Measurements from ENCODE around the gene TENM4. TPM values are rescaled to one million over a fixed set of nuclear protein-coding genes. Genes with fewer than 3 reads are reported as not detected.
A peak's percentile ranks its signal among the peaks of the same experiment; 100 is the strongest.

TENM4 gene
- total RNA-seq, 1 experiment from 2014 or later: 9.9 TPM

- Mint-ChIP-seq H3K9me3 (ENCODE audit: unreplicated experiment) (no peaks in the 10 kb centered on the region), H3K4me3 (ENCODE audit: unreplicated experiment) (no peak overlapping the region), H3K36me3 (ENCODE audit: insufficient read depth, unreplicated experiment) (no peaks in the 10 kb centered on the region), H3K4me1 (ENCODE audit: insufficient read depth, unreplicated experiment) (peaks cover 16% of the 10 kb centered on the region), H3K27me3 (ENCODE audit: insufficient read depth, unreplicated experiment) (no peaks in the 10 kb centered on the region), H3K27ac (ENCODE audit: low read depth, unreplicated experiment) (no peak overlapping the region)
- BruUV-seq (replicated peaks): no TSS peak
- TF ChIP-seq, protein P1, sequence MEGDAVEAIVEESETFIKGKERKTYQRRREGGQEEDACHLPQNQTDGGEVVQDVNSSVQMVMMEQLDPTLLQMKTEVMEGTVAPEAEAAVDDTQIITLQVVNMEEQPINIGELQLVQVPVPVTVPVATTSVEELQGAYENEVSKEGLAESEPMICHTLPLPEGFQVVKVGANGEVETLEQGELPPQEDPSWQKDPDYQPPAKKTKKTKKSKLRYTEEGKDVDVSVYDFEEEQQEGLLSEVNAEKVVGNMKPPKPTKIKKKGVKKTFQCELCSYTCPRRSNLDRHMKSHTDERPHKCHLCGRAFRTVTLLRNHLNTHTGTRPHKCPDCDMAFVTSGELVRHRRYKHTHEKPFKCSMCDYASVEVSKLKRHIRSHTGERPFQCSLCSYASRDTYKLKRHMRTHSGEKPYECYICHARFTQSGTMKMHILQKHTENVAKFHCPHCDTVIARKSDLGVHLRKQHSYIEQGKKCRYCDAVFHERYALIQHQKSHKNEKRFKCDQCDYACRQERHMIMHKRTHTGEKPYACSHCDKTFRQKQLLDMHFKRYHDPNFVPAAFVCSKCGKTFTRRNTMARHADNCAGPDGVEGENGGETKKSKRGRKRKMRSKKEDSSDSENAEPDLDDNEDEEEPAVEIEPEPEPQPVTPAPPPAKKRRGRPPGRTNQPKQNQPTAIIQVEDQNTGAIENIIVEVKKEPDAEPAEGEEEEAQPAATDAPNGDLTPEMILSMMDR (IDR thresholded peaks at IDR 0.05; ENCODE audit: unreplicated experiment): no peak
- ChIA-PET POLR2A (no interaction called here), CTCF (interaction anchor here (0.5 to 3.3 kb wide), 12 partner anchors 8 to 1069 kb away, joined by 3 to 14 read pairs (median 3); no protein-coding TSS in a partner anchor)
- peak; percentile 28 for DNase-seq (ENCODE audit: unreplicated experiment)
- intact Hi-C loops (cut with micrococcal nuclease): no loop called here
These were observed 353.4 kb downstream of the TENM4 start for GRCh38 chr11:79087238-79087960.

GRCh38 chr11:79086056-79086455, 354.8 kb downstream of the TENM4 start:
- no peaks in the 10 kb centered on the region for H3K9me3 Mint-ChIP-seq (ENCODE audit: unreplicated experiment)
- ChIA-PET CTCF (interaction anchor here (0.7 to 0.9 kb wide), 2 partner anchors 8 to 10 kb away, joined by 3 read pairs; no protein-coding TSS in a partner anchor), POLR2A (no interaction called here)
- H3K27ac Mint-ChIP-seq (ENCODE audit: low read depth, unreplicated experiment): no peak overlapping the region
- intact Hi-C loops (cut with micrococcal nuclease): no loop called here
- no peak for DNase-seq (ENCODE audit: unreplicated experiment)
- H3K36me3 Mint-ChIP-seq (ENCODE audit: insufficient read depth, unreplicated experiment): no peaks in the 10 kb centered on the region
- TF ChIP-seq, protein P1 (IDR thresholded peaks at IDR 0.05; ENCODE audit: unreplicated experiment): no peak
- no peaks in the 10 kb centered on the region for H3K27me3 Mint-ChIP-seq (ENCODE audit: insufficient read depth, unreplicated experiment)
- no TSS peak for BruUV-seq (replicated peaks)
- peaks cover 6% of the 10 kb centered on the region for H3K4me1 Mint-ChIP-seq (ENCODE audit: insufficient read depth, unreplicated experiment)
- no peak overlapping the region for H3K4me3 Mint-ChIP-seq (ENCODE audit: unreplicated experiment)

- Mint-ChIP-seq H3K4me1 (ENCODE audit: insufficient read depth, unreplicated experiment) (peaks cover 6% of the 10 kb centered on the region), H3K27me3 (ENCODE audit: insufficient read depth, unreplicated experiment) (no peaks in the 10 kb centered on the region), H3K9me3 (ENCODE audit: unreplicated experiment) (no peaks in the 10 kb centered on the region), H3K27ac (ENCODE audit: low read depth, unreplicated experiment) (no peak overlapping the region), H3K4me3 (ENCODE audit: unreplicated experiment) (no peak overlapping the region), H3K36me3 (ENCODE audit: insufficient read depth, unreplicated experiment) (no peaks in the 10 kb centered on the region)
- POLR2A ChIA-PET: interaction anchor here (0.9 kb wide), 1 partner anchor 9 kb away, joined by 3 read pairs; no protein-coding TSS in a partner anchor
- CTCF ChIA-PET: interaction anchor here (0.7 to 1.5 kb wide), 3 partner anchors 15 to 439 kb away, joined by 3 to 9 read pairs (median 4); no protein-coding TSS in a partner anchor
- BruUV-seq (replicated peaks): no TSS peak
- DNase-seq (ENCODE audit: unreplicated experiment): no peak
- TF ChIP-seq, protein P1 (IDR thresholded peaks at IDR 0.05; ENCODE audit: unreplicated experiment): no peak
- intact Hi-C loops (cut with micrococcal nuclease): no loop called here
These were observed 356.4 kb downstream of the TENM4 start for GRCh38 chr11:79084382-79084781.

DNA sequence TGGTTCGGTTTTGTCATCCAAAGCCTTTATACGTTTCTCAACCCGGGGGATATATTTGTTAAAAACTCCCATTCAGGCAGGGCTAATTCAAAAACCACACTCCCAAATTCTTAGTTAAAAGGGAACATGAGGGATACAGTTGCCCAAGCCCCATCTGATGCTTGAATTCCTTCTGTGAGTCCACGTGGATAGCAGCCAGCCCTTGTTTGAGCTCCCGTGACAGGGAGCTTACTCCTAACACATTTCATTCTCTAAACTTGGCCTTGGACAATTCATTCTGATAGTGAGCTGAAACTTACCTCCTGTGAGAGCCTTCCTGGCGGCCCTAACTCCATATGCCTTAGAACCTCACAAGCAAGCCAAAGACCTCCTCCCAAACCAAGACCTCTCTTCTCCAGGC, 357.5 kb downstream of the TENM4 start:
- CTCF ChIA-PET: interaction anchor here (1.1 to 1.5 kb wide), 2 partner anchors 17 to 438 kb away, joined by 4 to 9 read pairs; no protein-coding TSS in a partner anchor
- peaks cover 6% of the 10 kb centered on the region for H3K4me1 Mint-ChIP-seq (ENCODE audit: insufficient read depth, unreplicated experiment)
- intact Hi-C loops (cut with micrococcal nuclease): no loop called here
- H3K4me3 Mint-ChIP-seq (ENCODE audit: unreplicated experiment): no peak overlapping the region
- no peak for DNase-seq (ENCODE audit: unreplicated experiment)
- H3K27me3 Mint-ChIP-seq (ENCODE audit: insufficient read depth, unreplicated experiment): no peaks in the 10 kb centered on the region
- POLR2A ChIA-PET: interaction anchor here (0.9 kb wide), 1 partner anchor 10 kb away, joined by 3 read pairs; no protein-coding TSS in a partner anchor
- H3K9me3 Mint-ChIP-seq (ENCODE audit: unreplicated experiment): no peaks in the 10 kb centered on the region
- no TSS peak for BruUV-seq (replicated peaks)
- no peak overlapping the region for H3K27ac Mint-ChIP-seq (ENCODE audit: low read depth, unreplicated experiment)
- no peaks in the 10 kb centered on the region for H3K36me3 Mint-ChIP-seq (ENCODE audit: insufficient read depth, unreplicated experiment)
- TF ChIP-seq, protein P1 (IDR thresholded peaks at IDR 0.05; ENCODE audit: unreplicated experiment): no peak

Data from MCF 10A (cell line).